Erythroblast (primary cell): ENCODE measurements around the gene CTAGE15.
"Not testable (repeated sequence)": the region's sequence is repeated elsewhere in the genome, so short reads cannot be mapped to it uniquely, and the experiment has no call there.

Source experiments
- GATA1 ChIP-seq: IDR thresholded peaks from 2 replicates; pipeline ENCODE4 v1.6.1; 2011; ENCODE audit warnings: low read depth, mild to moderate bottlenecking, control low read depth, low read length, moderate library complexity
- POLR2A ChIP-seq: IDR thresholded peaks from 2 replicates; pipeline ENCODE4 v1.6.1; 2011; ENCODE audit warnings: mild to moderate bottlenecking, low read length

GRCh38 chr7:143588183-143588582 lies 16.6 kb downstream of the CTAGE15 start:
- TF ChIP-seq POLR2A, GATA1: not testable (repeated sequence)
